Liver (tissue), 9 donors: ENCODE results near the gene NAXD. TPM values are rescaled to one million over a fixed set of nuclear protein-coding genes. Genes with fewer than 3 reads are reported as not detected.

Experiments used
- DNase-seq: peaks from one replicate; pipeline ENCODE4 v3.0.0-alpha.2; 2017; ENCODE audit warnings: low spot score
- H3K27ac ChIP-seq, 2 donors: one replicate each; pipeline ENCODE4 v1.7.0; 2013; ENCODE audit warnings: inconsistent platforms in 2 of 2, low read length in 2 of 2, control low read depth in 1 of 2, low read depth in 1 of 2, mild to moderate bottlenecking in 1 of 2
- H3K27me3 ChIP-seq, 4 donors: one replicate each; pipeline versions ENCODE4 v1.6.1 to v1.7.0; 2013; ENCODE audit warnings: low read length in 3 of 4, inconsistent platforms in 1 of 4, mild to moderate bottlenecking in 1 of 4, moderate library complexity in 1 of 4; ENCODE audit not compliant: control insufficient read depth in 4 of 4, insufficient read depth in 4 of 4
- H3K36me3 ChIP-seq, 4 donors: one replicate each; pipeline versions ENCODE4 v1.6.1 to v1.7.0; 2013; ENCODE audit warnings: low read length in 3 of 4, mild to moderate bottlenecking in 3 of 4, low read depth in 1 of 4, moderate library complexity in 1 of 4; ENCODE audit not compliant: control insufficient read depth in 4 of 4, insufficient read depth in 3 of 4
- H3K4me1 ChIP-seq, 4 donors: one replicate each; pipeline versions ENCODE4 v1.6.1 to v1.7.0; 2013; ENCODE audit warnings: low read length in 3 of 4, mild to moderate bottlenecking in 3 of 4, moderate library complexity in 1 of 4; ENCODE audit not compliant: control insufficient read depth in 4 of 4, insufficient read depth in 4 of 4
- H3K4me3 ChIP-seq, 3 donors: one replicate each; pipeline versions ENCODE4 v1.6.1 to v1.7.0; 2013; ENCODE audit warnings: low read length in 3 of 3, control low read depth in 1 of 3, low read depth in 1 of 3, mild to moderate bottlenecking in 1 of 3
- H3K9ac ChIP-seq, 2 donors: one replicate each; pipeline ENCODE4 v1.7.0; 2013; ENCODE audit warnings: low read length in 2 of 2, mild to moderate bottlenecking in 2 of 2, moderate library complexity in 2 of 2, control low read depth in 1 of 2, low read depth in 1 of 2
- H3K9me3 ChIP-seq, 4 donors: one replicate each; pipeline versions ENCODE4 v1.6.1 to v1.7.0; 2013; ENCODE audit warnings: low read length in 3 of 4; ENCODE audit not compliant: control insufficient read depth in 4 of 4
- FOXA1 ChIP-seq: IDR thresholded peaks from 2 replicates; pipeline ENCODE4 v1.6.1; 2016; ENCODE audit warnings: antibody characterized with exemption
- GABPA ChIP-seq, 2 donors: IDR thresholded peaks in 1 of 2; conservative IDR thresholded peaks in 1 of 2; 2 replicates each; pipeline ENCODE4 v1.6.1; 2016; ENCODE audit warnings: antibody characterized with exemption in 2 of 2, mild to moderate bottlenecking in 1 of 2, moderate library complexity in 1 of 2
- HNF4A ChIP-seq, 2 donors: conservative IDR thresholded peaks; 2 replicates each; pipeline ENCODE4 v1.6.1; 2016; ENCODE audit warnings: antibody characterized with exemption in 2 of 2, mild to moderate bottlenecking in 2 of 2
- HNF4G ChIP-seq: IDR thresholded peaks from 2 replicates; pipeline ENCODE4 v1.6.1; 2016; ENCODE audit warnings: antibody characterized with exemption
- JUND ChIP-seq, 2 donors: IDR thresholded peaks; 2 replicates each; pipeline ENCODE4 v1.6.1; 2016; ENCODE audit warnings: antibody characterized with exemption in 2 of 2
- NR2F2 ChIP-seq: IDR thresholded peaks from 2 replicates; pipeline ENCODE4 v1.6.1; 2016; ENCODE audit warnings: antibody characterized with exemption
- RAD21 ChIP-seq, 2 donors: IDR thresholded peaks; 2 replicates each; pipeline ENCODE4 v1.6.1; 2016; ENCODE audit warnings: antibody characterized with exemption in 2 of 2, mild to moderate bottlenecking in 2 of 2
- SP1 ChIP-seq: IDR thresholded peaks from 2 replicates; pipeline ENCODE4 v1.6.1; 2018; ENCODE audit warnings: antibody characterized with exemption, mild to moderate bottlenecking
- YY1 ChIP-seq: IDR thresholded peaks from 2 replicates; pipeline ENCODE4 v1.6.1; 2016; ENCODE audit warnings: antibody characterized with exemption, mild to moderate bottlenecking
- WGBS: extraction: QIAGEN DNeasy Blood & Tissue Kit; methylation state at CpG from one replicate; pipeline ENCODE4 v1.1.7; 2013; 5-methylcytosine and 5-hydroxymethylcytosine counted together
- polyA plus RNA-seq, 2 donors: library from polyadenylated mRNA; stranded (reverse) in 1 of 2; unstranded in 1 of 2; fragments of 200-250 nt in 1 of 2; fragments of >200 nt in 1 of 2; fragmentation: Nextera tagmentation in 1 of 2; extraction: Ambion mirVana in 1 of 2; gene quantifications; one replicate each; pipeline versions ENCODE4 v1.2.1 to v1.2.3, GENCODE V29; 2013 to 2015
- total RNA-seq, 2 donors: library from RNA; depleted of rRNA; stranded (reverse); fragments of >200 nt; gene quantifications; one replicate each; pipeline ENCODE4 v1.2.3, GENCODE V29; 2014
- TF ChIP-seq, protein P1 (sequence below): IDR thresholded peaks from 2 replicates; pipeline ENCODE4 v1.6.1; 2016; ENCODE audit warnings: antibody characterized with exemption
- TF ChIP-seq, protein P2 (sequence below): IDR thresholded peaks from 2 replicates; pipeline ENCODE4 v1.6.1; 2016; ENCODE audit warnings: antibody characterized with exemption, mild to moderate bottlenecking
- TF ChIP-seq, protein P3 (sequence below): IDR thresholded peaks from 2 replicates; pipeline ENCODE4 v1.6.1; 2016; ENCODE audit warnings: antibody characterized with exemption
- donor health status: healthy.
- donor health status: healthy.
- donor health status: healthy.
- donor health status: healthy.
- donor health status: healthy.

NAXD gene
- total and polyA plus RNA-seq, 4 donors, result 19.0 to 40.5 (median 27.6) TPM

DNA sequence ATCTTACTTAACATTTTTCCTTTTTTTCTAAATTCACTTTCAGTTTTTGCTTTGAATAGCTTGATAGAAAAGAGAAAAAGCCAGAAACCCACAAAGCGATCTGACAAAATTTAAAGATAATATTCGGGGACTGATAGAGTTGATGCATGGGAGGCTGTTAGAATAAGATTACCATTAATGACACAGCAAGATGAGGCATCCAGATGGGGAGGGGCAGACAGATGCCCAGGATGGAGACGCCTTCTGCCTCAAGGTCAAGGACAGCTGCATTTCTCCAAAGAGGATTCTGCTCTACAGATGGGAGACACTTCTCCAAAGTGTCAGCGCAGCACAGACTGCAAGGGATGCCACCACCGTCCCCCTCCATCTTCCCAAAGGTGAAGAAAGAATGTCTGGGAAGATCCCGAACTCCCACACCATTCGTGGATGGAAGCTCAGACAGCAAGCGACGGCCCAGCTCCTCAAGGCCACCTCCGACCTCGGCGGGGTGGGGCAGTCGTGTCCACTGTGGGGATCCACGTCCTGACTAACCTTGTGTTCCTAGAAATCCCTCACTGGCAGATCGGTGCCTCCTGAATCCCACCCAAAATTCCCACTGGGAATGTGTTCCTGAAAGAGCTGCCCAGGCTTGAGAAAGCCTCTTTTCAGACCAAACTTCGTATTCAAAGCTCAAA is 32.9 kb downstream of the NAXD start:
- no peak overlapping the region for H3K9ac ChIP-seq
- no peaks in the 10 kb centered on the region for H3K9me3 ChIP-seq
- 92% methylated on average over 16 of the region's 16 CpGs for WGBS
- peaks cover 2 to 21% (median 16%) of the 10 kb centered on the region in 4 donors for H3K4me1 ChIP-seq
- H3K36me3 ChIP-seq, result peaks cover 0 to 9% (median 0%) of the 10 kb centered on the region in 4 donors
- DNase-seq, result no peak
- TF ChIP-seq JUND (IDR thresholded peaks at IDR 0.05), result no peak
- no peak for TF ChIP-seq FOXA1
- TF ChIP-seq NR2F2, result no peak
- TF ChIP-seq, protein P1, sequence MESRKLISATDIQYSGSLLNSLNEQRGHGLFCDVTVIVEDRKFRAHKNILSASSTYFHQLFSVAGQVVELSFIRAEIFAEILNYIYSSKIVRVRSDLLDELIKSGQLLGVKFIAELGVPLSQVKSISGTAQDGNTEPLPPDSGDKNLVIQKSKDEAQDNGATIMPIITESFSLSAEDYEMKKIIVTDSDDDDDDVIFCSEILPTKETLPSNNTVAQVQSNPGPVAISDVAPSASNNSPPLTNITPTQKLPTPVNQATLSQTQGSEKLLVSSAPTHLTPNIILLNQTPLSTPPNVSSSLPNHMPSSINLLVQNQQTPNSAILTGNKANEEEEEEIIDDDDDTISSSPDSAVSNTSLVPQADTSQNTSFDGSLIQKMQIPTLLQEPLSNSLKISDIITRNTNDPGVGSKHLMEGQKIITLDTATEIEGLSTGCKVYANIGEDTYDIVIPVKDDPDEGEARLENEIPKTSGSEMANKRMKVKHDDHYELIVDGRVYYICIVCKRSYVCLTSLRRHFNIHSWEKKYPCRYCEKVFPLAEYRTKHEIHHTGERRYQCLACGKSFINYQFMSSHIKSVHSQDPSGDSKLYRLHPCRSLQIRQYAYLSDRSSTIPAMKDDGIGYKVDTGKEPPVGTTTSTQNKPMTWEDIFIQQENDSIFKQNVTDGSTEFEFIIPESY, result no peak
- TF ChIP-seq HNF4G, result no peak
- TF ChIP-seq, protein P2, sequence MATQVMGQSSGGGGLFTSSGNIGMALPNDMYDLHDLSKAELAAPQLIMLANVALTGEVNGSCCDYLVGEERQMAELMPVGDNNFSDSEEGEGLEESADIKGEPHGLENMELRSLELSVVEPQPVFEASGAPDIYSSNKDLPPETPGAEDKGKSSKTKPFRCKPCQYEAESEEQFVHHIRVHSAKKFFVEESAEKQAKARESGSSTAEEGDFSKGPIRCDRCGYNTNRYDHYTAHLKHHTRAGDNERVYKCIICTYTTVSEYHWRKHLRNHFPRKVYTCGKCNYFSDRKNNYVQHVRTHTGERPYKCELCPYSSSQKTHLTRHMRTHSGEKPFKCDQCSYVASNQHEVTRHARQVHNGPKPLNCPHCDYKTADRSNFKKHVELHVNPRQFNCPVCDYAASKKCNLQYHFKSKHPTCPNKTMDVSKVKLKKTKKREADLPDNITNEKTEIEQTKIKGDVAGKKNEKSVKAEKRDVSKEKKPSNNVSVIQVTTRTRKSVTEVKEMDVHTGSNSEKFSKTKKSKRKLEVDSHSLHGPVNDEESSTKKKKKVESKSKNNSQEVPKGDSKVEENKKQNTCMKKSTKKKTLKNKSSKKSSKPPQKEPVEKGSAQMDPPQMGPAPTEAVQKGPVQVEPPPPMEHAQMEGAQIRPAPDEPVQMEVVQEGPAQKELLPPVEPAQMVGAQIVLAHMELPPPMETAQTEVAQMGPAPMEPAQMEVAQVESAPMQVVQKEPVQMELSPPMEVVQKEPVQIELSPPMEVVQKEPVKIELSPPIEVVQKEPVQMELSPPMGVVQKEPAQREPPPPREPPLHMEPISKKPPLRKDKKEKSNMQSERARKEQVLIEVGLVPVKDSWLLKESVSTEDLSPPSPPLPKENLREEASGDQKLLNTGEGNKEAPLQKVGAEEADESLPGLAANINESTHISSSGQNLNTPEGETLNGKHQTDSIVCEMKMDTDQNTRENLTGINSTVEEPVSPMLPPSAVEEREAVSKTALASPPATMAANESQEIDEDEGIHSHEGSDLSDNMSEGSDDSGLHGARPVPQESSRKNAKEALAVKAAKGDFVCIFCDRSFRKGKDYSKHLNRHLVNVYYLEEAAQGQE, result no peak
- no peak for TF ChIP-seq YY1
- no peak for TF ChIP-seq SP1
- TF ChIP-seq GABPA (IDR thresholded peaks at IDR 0.05 in 1 of 2, conservative IDR thresholded peaks at IDR 0.05 in 1 of 2), result no peak
- H3K27ac ChIP-seq, result no peak overlapping the region
- no peaks in the 10 kb centered on the region for H3K27me3 ChIP-seq
- H3K4me3 ChIP-seq, result no peak overlapping the region

- DNase-seq, result no peak
- TF ChIP-seq, protein P1, result no peak
- TF ChIP-seq HNF4A (conservative IDR thresholded peaks at IDR 0.05), result no peak
- TF ChIP-seq, protein P3, sequence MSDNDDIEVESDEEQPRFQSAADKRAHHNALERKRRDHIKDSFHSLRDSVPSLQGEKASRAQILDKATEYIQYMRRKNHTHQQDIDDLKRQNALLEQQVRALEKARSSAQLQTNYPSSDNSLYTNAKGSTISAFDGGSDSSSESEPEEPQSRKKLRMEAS, result no peak
- TF ChIP-seq HNF4G, result no peak
- TF ChIP-seq RAD21 (IDR thresholded peaks at IDR 0.05), result no peak
- no peak overlapping the region for H3K9ac ChIP-seq
- H3K9me3 ChIP-seq, result no peaks in the 10 kb centered on the region
- peaks cover 0 to 9% (median 0%) of the 10 kb centered on the region in 4 donors for H3K36me3 ChIP-seq
- H3K27ac ChIP-seq, result no peak overlapping the region
- H3K27me3 ChIP-seq, result no peaks in the 10 kb centered on the region
- WGBS, result 96% methylated on average over 35 of the region's 35 CpGs
- H3K4me3 ChIP-seq, result no peak overlapping the region
- H3K4me1 ChIP-seq, result peaks cover 0 to 15% (median 10%) of the 10 kb centered on the region in 4 donors
These were observed 33.6 kb downstream of the NAXD start for GRCh38 chr13:110648848-110649421.
